ENCODE data around the gene CHCHD3. TPM values are rescaled to one million over a fixed set of nuclear protein-coding genes. Genes with fewer than 3 reads are reported as not detected.

Gene CHCHD3
- total RNA-seq, 1 donor from 2014 or later = 76.8 TPM

DNA sequence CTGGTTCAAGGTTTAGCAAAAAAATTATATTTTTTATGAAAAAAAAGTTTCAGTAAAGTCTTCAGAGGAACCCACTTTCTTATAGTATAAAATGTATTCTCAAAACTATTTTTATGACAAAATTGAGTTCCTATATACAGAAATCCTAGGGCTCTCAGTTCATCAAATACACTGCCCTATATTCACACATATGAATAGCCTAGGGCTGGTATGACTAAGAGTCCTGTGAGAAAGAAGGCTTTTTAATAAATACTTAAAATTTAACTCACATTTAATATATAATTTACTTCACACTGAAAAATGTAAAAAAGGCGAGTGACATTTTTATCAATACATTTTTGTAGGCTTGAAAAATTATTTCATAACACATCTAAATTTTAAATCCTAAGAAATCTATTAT lies 16.6 kb downstream of the CHCHD3 start:
- Mint-ChIP-seq H3K9me3 (no peaks in the 10 kb centered on the region), H3K4me3 (no peak overlapping the region), H3K36me3 (ENCODE audit: low read depth) (peaks cover 22% of the 10 kb centered on the region), H3K27ac (no peak overlapping the region), H3K27me3 (ENCODE audit: insufficient read depth) (no peaks in the 10 kb centered on the region), H3K4me1 (ENCODE audit: low read depth) (no peaks in the 10 kb centered on the region)
- intact Hi-C loops (cut with micrococcal nuclease) = no loop called here
- no peak for DNase-seq (ENCODE audit: low spot score)

DNA sequence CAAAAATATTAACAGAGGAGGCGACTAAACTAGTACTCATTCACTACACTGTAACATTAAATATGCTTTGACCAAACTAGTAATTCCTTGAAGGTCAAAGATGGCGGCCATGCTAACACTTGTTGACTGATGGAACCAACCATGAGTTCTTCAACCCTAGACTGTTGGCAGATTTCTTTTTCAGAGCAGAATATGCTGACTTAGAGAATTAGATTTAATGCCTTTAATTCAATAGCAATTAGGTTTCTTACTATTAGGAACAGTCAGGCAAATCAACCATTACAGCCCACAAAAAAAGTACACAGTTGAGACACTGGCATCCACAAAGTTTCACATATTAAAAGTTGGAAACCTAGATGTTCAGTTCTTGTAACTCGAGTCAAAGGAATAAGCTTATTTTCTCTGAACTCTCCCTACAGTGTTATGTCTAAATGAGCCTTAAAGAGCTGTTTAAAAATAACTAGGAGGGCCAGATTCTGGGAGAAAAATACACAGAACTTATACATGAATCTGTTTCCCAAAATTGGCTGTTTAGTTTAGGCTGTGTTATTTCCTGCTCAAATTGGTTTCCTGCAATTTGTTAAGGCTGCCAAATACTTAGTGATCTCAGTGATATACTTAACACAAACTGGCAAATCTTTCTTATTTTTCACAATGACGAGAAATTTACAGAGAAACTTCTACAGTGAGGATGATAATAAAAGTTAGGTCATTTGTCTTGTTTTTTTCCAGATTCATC lies 17.6 kb downstream of the CHCHD3 start:
- no peak for DNase-seq (ENCODE audit: low spot score)
- H3K4me1 Mint-ChIP-seq (ENCODE audit: low read depth) = peaks cover 8% of the 10 kb centered on the region
- no peak overlapping the region for H3K27ac Mint-ChIP-seq
- H3K9me3 Mint-ChIP-seq = no peaks in the 10 kb centered on the region
- no peaks in the 10 kb centered on the region for H3K27me3 Mint-ChIP-seq (ENCODE audit: insufficient read depth)
- intact Hi-C loops (cut with micrococcal nuclease) = no loop called here
- H3K4me3 Mint-ChIP-seq = no peak overlapping the region
- peaks cover 22% of the 10 kb centered on the region for H3K36me3 Mint-ChIP-seq (ENCODE audit: low read depth)

DNA sequence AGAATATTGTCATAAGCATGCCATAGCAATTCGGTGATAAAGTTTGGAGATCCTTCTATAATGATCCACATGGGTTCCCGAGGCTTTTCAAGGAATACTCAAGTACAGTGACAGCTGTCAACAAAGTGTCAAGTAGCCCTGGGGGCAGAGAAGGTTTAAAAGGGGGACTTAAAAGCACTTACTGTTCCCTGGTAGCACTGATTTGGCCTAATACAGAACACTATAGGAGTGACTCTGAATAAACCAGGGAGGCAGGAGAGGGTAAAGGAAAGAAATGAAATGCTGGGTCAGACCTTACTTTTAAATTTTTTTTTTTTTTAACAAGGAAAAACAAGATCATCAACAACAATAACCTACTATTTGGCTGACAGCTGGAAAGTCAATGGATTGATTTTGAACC lies 20.1 kb downstream of the CHCHD3 start:
- no peaks in the 10 kb centered on the region for H3K9me3 Mint-ChIP-seq
- intact Hi-C loops (cut with micrococcal nuclease) = no loop called here
- H3K4me1 Mint-ChIP-seq (ENCODE audit: low read depth) = peaks cover 12% of the 10 kb centered on the region
- no peaks in the 10 kb centered on the region for H3K27me3 Mint-ChIP-seq (ENCODE audit: insufficient read depth)
- H3K27ac Mint-ChIP-seq = no peak overlapping the region
- peaks cover 8% of the 10 kb centered on the region for H3K36me3 Mint-ChIP-seq (ENCODE audit: low read depth)
- H3K4me3 Mint-ChIP-seq = no peak overlapping the region
- DNase-seq (ENCODE audit: low spot score) = no peak

DNA sequence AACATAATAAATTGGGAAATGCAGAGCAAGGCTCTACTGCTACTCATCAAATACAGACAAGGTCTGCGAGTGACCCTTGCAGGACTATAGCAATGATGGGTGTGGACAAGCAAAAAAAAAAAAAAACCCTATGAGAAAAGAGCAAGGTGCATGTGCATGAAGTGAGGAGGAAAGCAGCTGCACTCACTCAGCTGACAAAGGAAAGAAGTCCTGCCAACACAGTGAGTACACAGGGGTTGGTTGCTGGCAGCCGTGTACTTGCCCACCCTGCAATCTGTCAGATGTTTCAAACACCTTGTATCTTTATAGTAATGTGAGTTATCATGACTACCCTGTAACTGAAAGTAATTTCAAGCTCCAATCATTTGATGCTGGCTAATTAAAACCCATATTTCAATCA lies 20.5 kb downstream of the CHCHD3 start:
- no peak for DNase-seq (ENCODE audit: low spot score)
- Mint-ChIP-seq H3K9me3 (no peaks in the 10 kb centered on the region), H3K27me3 (ENCODE audit: insufficient read depth) (no peaks in the 10 kb centered on the region), H3K4me1 (ENCODE audit: low read depth) (peaks cover 17% of the 10 kb centered on the region), H3K27ac (no peak overlapping the region), H3K36me3 (ENCODE audit: low read depth) (peaks cover 4% of the 10 kb centered on the region), H3K4me3 (no peak overlapping the region)
- intact Hi-C loops (cut with micrococcal nuclease) = no loop called here

DNA sequence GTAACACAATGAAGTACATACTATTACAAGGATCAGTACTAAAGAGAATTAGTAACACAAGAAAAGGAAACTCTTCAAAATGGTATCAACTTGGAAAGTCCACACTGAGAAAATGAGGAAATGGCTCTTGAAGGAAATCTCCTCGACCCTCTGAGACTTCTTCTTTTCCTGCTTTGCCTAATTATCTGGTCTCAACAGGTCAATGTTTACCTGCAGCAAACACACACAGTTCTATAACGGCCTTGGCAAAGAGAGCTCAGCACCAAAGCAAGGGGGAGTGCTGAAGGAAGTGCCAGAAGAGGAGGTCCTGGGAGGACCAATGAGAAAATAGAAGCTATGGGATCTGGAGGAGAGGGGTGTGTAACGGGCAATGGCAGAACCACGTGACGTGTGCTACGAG lies 21.9 kb downstream of the CHCHD3 start:
- DNase-seq (ENCODE audit: low spot score) = no peak
- Mint-ChIP-seq H3K36me3 (ENCODE audit: low read depth) (peaks cover 4% of the 10 kb centered on the region), H3K27me3 (ENCODE audit: insufficient read depth) (no peaks in the 10 kb centered on the region), H3K4me3 (no peak overlapping the region), H3K4me1 (ENCODE audit: low read depth) (peaks cover 19% of the 10 kb centered on the region), H3K9me3 (no peaks in the 10 kb centered on the region), H3K27ac (no peak overlapping the region)
- intact Hi-C loops (cut with micrococcal nuclease) = no loop called here

DNA sequence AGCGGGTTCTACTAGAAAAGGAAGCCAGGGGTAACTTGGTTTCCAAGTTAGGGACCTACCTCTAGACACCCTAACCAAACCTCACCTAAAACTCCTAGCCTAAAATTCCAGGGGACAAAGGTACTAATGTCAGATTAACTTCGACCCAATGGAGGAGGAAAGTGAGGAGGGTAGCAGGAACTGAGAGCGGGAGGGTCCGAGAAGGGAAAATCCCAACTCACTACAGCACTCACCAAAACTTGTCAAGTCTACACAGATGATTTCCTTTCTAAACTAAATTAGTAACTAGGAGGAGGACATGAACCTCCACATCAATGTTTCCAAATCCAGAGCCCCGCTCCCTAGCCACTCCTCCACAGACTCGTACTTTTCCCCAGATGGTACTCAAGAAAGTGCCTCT lies 22.6 kb downstream of the CHCHD3 start:
- no peak overlapping the region for H3K4me3 Mint-ChIP-seq
- H3K27ac Mint-ChIP-seq = no peak overlapping the region
- H3K27me3 Mint-ChIP-seq (ENCODE audit: insufficient read depth) = no peaks in the 10 kb centered on the region
- no peak for DNase-seq (ENCODE audit: low spot score)
- peaks cover 4% of the 10 kb centered on the region for H3K36me3 Mint-ChIP-seq (ENCODE audit: low read depth)
- H3K4me1 Mint-ChIP-seq (ENCODE audit: low read depth) = peaks cover 19% of the 10 kb centered on the region
- intact Hi-C loops (cut with micrococcal nuclease) = no loop called here
- H3K9me3 Mint-ChIP-seq = no peaks in the 10 kb centered on the region

DNA sequence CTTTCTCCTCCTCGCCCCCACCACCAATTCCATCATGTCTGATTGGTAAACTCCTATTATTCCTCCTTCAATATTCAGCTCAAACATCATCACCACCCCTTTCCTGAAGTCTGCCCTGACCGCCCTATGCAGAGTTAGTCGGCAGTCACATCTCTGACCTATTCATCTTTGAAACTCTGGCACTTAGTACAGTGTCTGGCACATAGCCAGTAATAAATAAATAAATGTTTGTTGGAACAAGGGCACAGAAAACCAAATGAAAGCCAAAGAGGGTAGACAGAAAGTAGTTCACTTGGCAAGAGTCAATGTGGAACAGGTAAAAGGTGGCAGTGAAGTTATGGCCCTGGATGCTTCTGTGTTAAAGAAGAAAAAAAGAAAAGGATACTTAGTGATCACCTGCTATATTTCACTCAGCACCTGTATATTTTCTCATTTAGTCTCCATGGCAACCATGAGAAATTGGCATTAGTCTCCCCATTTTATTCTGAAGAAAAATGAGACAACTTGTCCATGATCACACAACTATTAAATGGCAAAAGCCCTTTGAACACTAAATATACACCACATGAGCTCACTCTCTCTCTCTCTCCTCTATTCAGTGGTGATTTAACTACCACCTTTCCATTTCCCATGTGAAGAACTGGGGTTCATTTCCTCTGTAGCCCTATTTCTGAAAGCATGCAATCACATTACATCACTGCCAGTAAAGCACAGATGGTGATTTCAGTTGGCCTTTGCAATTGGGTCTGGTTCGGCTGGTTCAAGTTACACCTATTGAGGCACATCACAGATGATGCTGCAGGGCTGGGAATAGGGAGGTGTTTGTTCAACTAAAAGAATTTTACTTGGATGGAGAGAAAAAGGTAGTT lies 25.3 kb downstream of the CHCHD3 start:
- H3K27ac Mint-ChIP-seq = no peak overlapping the region
- intact Hi-C loops (cut with micrococcal nuclease) = no loop called here
- no peak overlapping the region for H3K4me3 Mint-ChIP-seq
- peaks cover 1% of the 10 kb centered on the region for H3K36me3 Mint-ChIP-seq (ENCODE audit: low read depth)
- no peak for DNase-seq (ENCODE audit: low spot score)
- H3K4me1 Mint-ChIP-seq (ENCODE audit: low read depth) = peaks cover 19% of the 10 kb centered on the region
- H3K9me3 Mint-ChIP-seq = no peaks in the 10 kb centered on the region
- H3K27me3 Mint-ChIP-seq (ENCODE audit: insufficient read depth) = no peaks in the 10 kb centered on the region

DNA sequence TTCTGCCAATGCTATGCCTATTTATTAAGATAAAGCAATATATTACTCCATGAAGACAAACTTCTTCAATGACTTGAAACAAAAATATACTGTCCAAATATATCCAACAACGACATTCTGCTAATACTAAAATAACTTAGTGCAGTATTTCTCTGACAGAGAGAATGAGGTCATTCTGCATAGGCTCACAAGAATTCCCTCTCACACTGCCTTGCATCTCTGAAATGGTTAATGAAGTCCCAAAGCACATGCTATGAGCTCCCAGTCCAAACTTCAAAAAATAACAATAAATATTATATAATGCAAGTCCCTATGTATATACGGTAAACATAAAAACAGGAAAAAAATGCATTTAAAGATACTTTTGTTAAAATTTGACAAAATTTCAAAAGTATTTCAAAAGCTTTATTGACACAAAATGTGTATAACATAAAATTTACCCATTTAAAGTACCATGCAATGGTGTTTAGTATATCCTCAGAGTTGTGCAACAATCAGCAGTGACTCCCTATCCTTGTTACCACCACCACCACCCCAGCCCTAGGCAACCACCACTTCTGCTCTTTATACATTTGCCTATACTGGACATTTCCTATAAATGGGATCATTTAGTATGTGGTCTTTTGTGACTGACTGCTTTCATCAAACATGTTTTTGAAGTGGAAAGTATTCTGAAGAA lies 27.6 kb downstream of the CHCHD3 start:
- Mint-ChIP-seq H3K4me3 (no peak overlapping the region), H3K36me3 (ENCODE audit: low read depth) (no peaks in the 10 kb centered on the region), H3K27ac (no peak overlapping the region), H3K9me3 (no peaks in the 10 kb centered on the region), H3K4me1 (ENCODE audit: low read depth) (peaks cover 11% of the 10 kb centered on the region), H3K27me3 (ENCODE audit: insufficient read depth) (no peaks in the 10 kb centered on the region)
- no peak for DNase-seq (ENCODE audit: low spot score)
- intact Hi-C loops (cut with micrococcal nuclease) = no loop called here

DNA sequence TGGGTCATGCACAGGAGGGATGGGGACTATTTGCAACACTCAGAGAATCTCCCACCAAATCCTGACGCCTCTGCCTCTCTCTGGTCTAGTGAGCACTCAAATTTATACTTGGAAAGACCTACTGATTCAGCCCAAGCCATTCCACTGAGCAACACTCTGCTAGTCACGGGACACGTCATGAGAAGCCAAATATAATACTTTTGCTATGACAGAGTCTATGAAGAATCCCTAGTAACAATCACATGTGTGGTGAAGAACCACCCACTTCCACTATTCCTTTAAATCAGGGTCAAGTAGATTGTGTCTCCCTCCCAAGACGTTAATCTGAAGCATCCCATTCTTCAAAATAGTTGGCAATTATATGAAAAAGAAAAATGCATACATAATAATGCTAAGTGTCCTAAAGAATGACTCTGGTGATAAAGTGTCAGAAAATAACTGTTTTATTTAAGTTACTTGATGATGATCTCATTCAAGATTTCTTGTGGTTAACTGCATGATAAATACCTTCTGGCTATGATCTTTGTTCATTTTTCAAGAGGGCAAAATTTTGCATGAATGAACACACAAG lies 28.5 kb downstream of the CHCHD3 start:
- H3K9me3 Mint-ChIP-seq = no peaks in the 10 kb centered on the region
- no peak overlapping the region for H3K4me3 Mint-ChIP-seq
- H3K27me3 Mint-ChIP-seq (ENCODE audit: insufficient read depth) = no peaks in the 10 kb centered on the region
- intact Hi-C loops (cut with micrococcal nuclease) = no loop called here
- DNase-seq (ENCODE audit: low spot score) = no peak
- no peaks in the 10 kb centered on the region for H3K36me3 Mint-ChIP-seq (ENCODE audit: low read depth)
- no peak overlapping the region for H3K27ac Mint-ChIP-seq
- H3K4me1 Mint-ChIP-seq (ENCODE audit: low read depth) = peaks cover 11% of the 10 kb centered on the region

DNA sequence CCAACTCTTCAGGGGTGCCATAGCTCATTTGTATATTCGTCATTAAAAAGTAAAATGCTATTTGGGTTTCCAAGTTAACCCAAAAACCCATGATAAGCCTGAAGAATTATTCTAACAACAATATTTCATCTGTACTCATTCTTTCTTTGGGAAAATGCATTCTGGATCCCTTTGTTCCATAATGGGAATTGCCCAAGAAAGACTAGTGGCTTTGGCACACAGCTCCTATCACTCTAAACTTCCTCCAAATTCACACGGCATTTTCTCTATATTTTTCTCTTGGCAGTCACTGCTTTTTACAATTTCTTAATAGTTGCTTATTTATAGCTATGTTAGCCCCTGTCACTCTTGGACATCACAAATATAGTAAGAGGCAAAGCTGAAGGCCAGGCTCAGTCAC lies 29.1 kb downstream of the CHCHD3 start:
- Mint-ChIP-seq H3K27ac (no peak overlapping the region), H3K9me3 (no peaks in the 10 kb centered on the region), H3K27me3 (ENCODE audit: insufficient read depth) (no peaks in the 10 kb centered on the region), H3K36me3 (ENCODE audit: low read depth) (no peaks in the 10 kb centered on the region), H3K4me1 (ENCODE audit: low read depth) (peaks cover 11% of the 10 kb centered on the region), H3K4me3 (no peak overlapping the region)
- intact Hi-C loops (cut with micrococcal nuclease) = no loop called here
- no peak for DNase-seq (ENCODE audit: low spot score)

DNA sequence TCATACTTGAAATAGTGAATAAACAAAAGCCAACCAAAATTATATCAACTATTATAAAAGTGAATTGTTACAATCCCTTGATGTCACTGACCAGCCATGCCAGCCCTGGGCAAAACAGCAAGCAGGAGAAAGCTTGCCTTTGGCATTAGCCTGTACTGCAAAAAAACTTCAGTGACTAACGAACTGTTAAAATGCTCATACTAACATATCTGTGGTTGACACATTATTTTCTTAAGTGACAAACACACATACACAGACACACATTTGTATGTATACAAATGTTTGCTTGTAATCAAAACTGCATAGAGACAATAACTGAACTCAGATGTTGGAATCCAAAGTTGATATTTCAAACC lies 29.5 kb downstream of the CHCHD3 start:
- Mint-ChIP-seq H3K27me3 (ENCODE audit: insufficient read depth) (no peaks in the 10 kb centered on the region), H3K4me3 (no peak overlapping the region), H3K27ac (no peak overlapping the region), H3K36me3 (ENCODE audit: low read depth) (no peaks in the 10 kb centered on the region), H3K9me3 (no peaks in the 10 kb centered on the region), H3K4me1 (ENCODE audit: low read depth) (peaks cover 11% of the 10 kb centered on the region)
- intact Hi-C loops (cut with micrococcal nuclease) = no loop called here
- DNase-seq (ENCODE audit: low spot score) = no peak

DNA sequence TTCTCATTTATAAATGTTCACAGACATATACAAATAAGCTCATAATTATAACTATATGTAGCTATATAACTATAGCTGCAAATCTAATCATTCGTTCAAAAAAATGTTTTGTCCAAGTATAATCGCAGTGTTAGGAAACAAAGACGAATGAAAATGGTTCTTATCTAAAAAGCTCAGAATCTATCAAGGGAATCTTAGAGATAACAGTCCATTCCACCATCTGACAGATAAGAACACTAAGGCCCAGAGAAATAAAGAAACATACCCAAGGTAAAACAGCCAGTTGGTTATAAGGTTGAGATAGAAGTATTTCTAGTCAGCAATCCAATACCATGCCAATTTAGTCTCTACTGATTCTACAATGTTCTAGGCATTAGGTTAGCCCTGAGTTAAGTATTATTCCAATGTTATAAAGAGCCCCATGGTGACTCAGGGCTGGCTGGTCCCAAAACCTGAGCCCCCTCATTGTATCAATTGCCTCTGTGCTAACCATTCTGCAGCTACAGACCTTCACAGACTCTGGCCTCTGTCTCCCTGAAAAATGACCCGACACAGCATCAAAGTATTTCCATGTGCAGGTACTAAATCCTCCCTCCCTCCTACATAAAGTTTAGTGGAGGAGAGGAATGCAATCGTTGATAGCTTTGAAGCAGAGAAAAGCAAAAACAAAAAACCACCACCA lies 30.0 kb downstream of the CHCHD3 start:
- Mint-ChIP-seq H3K27ac (no peak overlapping the region), H3K36me3 (ENCODE audit: low read depth) (peaks cover 2% of the 10 kb centered on the region), H3K4me1 (ENCODE audit: low read depth) (peaks cover 8% of the 10 kb centered on the region), H3K27me3 (ENCODE audit: insufficient read depth) (no peaks in the 10 kb centered on the region), H3K4me3 (no peak overlapping the region), H3K9me3 (no peaks in the 10 kb centered on the region)
- intact Hi-C loops (cut with micrococcal nuclease) = no loop called here
- no peak for DNase-seq (ENCODE audit: low spot score)

Measured in activated T-helper 1 cell treated with anti-CD3 and anti-CD28 coated beads, Interleukin-12 subunit alpha, Interleukin-12 subunit beta, Interleukin-2, Interleukin-4 antibody, amounts not matched to agents 30 ng/mL and 10 ng/mL and 1 ng/mL, durations not matched to agents 14 hours and 24 hours and 36 hours (primary cell).